ENCODE data around the gene EIF3D.

DNA sequence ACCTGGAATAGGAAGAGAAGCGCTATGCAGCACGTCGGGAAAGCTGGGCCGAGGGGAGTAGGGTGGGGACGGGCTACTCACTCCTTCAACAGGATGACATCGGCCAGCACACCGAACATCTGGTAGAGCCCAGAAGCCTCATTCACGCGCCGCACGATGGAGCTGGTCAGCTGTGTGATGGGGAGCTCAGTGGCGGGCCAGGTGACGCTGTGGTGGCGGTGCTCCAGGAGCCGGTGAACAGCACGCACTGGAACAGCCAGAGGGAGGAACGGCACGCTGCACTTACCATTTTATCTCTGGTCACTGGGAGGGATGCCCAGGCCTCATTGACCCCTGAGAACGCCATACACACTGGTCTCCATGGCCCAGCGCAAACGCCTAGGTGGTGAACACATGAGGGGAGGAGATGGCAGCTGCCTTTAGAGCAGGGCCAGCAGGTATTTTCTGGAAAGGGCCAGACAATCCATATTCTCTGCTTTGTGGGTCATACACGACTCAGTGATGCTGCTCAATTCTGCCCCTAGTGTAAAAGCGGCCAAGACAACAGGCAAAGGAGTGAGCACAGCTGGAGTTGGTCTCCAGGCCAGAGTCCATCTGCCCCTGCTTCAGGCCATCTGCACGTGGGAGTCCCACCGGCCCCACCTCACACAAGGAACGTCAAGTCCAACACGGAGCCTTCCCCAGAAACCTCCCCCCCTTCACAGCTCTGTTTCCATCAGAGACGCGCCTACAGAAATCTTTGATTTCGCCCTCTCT lies 30.9 kb downstream of the EIF3D start:
- TF ChIP-seq, protein P1, sequence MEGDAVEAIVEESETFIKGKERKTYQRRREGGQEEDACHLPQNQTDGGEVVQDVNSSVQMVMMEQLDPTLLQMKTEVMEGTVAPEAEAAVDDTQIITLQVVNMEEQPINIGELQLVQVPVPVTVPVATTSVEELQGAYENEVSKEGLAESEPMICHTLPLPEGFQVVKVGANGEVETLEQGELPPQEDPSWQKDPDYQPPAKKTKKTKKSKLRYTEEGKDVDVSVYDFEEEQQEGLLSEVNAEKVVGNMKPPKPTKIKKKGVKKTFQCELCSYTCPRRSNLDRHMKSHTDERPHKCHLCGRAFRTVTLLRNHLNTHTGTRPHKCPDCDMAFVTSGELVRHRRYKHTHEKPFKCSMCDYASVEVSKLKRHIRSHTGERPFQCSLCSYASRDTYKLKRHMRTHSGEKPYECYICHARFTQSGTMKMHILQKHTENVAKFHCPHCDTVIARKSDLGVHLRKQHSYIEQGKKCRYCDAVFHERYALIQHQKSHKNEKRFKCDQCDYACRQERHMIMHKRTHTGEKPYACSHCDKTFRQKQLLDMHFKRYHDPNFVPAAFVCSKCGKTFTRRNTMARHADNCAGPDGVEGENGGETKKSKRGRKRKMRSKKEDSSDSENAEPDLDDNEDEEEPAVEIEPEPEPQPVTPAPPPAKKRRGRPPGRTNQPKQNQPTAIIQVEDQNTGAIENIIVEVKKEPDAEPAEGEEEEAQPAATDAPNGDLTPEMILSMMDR (IDR thresholded peaks at IDR 0.05) = no peak
- no peak for TF ChIP-seq POLR2A (IDR thresholded peaks at IDR 0.05)
